DOHH2 (cell line): Measurements from ENCODE around the gene ZMYND8.

Source experiments
- H3F3A ChIP-seq: fragments of 200-600 bp; sonication (generic), shearing (Covaris generic); 2 replicates; pipeline ENCODE4 v1.6.0; 2016; ENCODE audit warnings: antibody characterized with exemption, mild to moderate bottlenecking; ENCODE audit not compliant: control insufficient read depth, insufficient read depth
- H3K27ac ChIP-seq: fragments of 200-600 bp; sonication (generic); 2 replicates; pipeline ENCODE4 v1.5.1; 2014; ENCODE audit warnings: low read depth, mild to moderate bottlenecking, low read length, moderate library complexity
- H3K27me3 ChIP-seq: fragments of 200-600 bp; sonication (generic); 2 replicates; pipeline ENCODE4 v1.6.1; 2014; ENCODE audit warnings: mild to moderate bottlenecking, low read length, mixed read lengths; ENCODE audit not compliant: control insufficient read depth
- H3K36me3 ChIP-seq: fragments of 200-600 bp; sonication (generic); 2 replicates; pipeline ENCODE4 v1.6.1; 2014; ENCODE audit warnings: mild to moderate bottlenecking, low read length, moderate library complexity, mixed read lengths; ENCODE audit not compliant: control insufficient read depth
- H3K4me1 ChIP-seq: fragments of 200-600 bp; sonication (generic); 2 replicates; pipeline ENCODE4 v1.6.1; 2014; ENCODE audit warnings: mild to moderate bottlenecking, low read length, mixed read lengths; ENCODE audit not compliant: control insufficient read depth
- H3K4me2 ChIP-seq: fragments of 200-600 bp; sonication (generic); 2 replicates; pipeline ENCODE4 v1.6.0; 2014; ENCODE audit warnings: mild to moderate bottlenecking, low read length, moderate library complexity
- H3K4me3 ChIP-seq: fragments of 200-600 bp; sonication (generic); 2 replicates; pipeline ENCODE4 v1.5.1; 2014; ENCODE audit warnings: mild to moderate bottlenecking, low read length, mixed read lengths
- H3K79me2 ChIP-seq: fragments of 200-600 bp; sonication (generic); 2 replicates; pipeline ENCODE4 v1.6.1; 2014; ENCODE audit warnings: mild to moderate bottlenecking, low read length, mixed read lengths; ENCODE audit not compliant: control insufficient read depth
- H3K9me2 ChIP-seq: fragments of 200-600 bp; sonication (generic); replicated peaks from 2 replicates; pipeline ENCODE4 v1.6.1; 2014; ENCODE audit warnings: mild to moderate bottlenecking, low read length, mixed read lengths; ENCODE audit not compliant: control insufficient read depth
- H3K9me3 ChIP-seq: fragments of 200-600 bp; sonication (generic); 2 replicates; pipeline ENCODE4 v1.6.1; 2014; ENCODE audit warnings: antibody characterized with exemption, low read length, mixed read lengths; ENCODE audit not compliant: control insufficient read depth, insufficient read depth
- H4K20me1 ChIP-seq: fragments of 200-600 bp; sonication (generic); 2 replicates; pipeline ENCODE4 v1.6.0; 2014; ENCODE audit warnings: low read depth, mild to moderate bottlenecking, antibody characterized with exemption, low read length, moderate library complexity; ENCODE audit not compliant: control insufficient read depth, insufficient read depth
- CTCF ChIP-seq: fragments of 200-600 bp; sonication (generic); IDR thresholded peaks from one replicate; pipeline ENCODE4 v1.5.1; 2014; ENCODE audit warnings: antibody characterized with exemption, mild to moderate bottlenecking, low read depth, low read length; ENCODE audit not compliant: poor library complexity, severe bottlenecking
- EZH2phosphoT487 ChIP-seq: fragments of 200-600 bp; sonication (generic); IDR thresholded peaks from 2 replicates; pipeline ENCODE4 v1.6.1; 2017; ENCODE audit warnings: borderline replicate concordance, mild to moderate bottlenecking, antibody characterized with exemption, low read length, moderate library complexity, mixed read lengths

The ZMYND8 gene

GRCh38 chr20:47318027-47318585 lies 38.4 kb downstream of the ZMYND8 start:
- no peaks in the 10 kb centered on the region for H3K27me3 ChIP-seq
- peaks cover 19% of the 10 kb centered on the region; the same call in 1 of the 2 replicates for H4K20me1 ChIP-seq
- H3K4me1 ChIP-seq: peaks cover 23% of the 10 kb centered on the region
- no peak overlapping the region for H3K4me3 ChIP-seq
- peaks cover 17% of the 10 kb centered on the region for H3K36me3 ChIP-seq
- no peaks in the 10 kb centered on the region for H3K9me3 ChIP-seq
- H3F3A ChIP-seq: no peaks in the 10 kb centered on the region
- H3K9me2 ChIP-seq: no peaks in the 10 kb centered on the region
- H3K4me2 ChIP-seq: no peak overlapping the region
- peaks cover 98% of the 10 kb centered on the region for H3K79me2 ChIP-seq
- H3K27ac ChIP-seq: no peak overlapping the region
- TF ChIP-seq CTCF: no peak
- no peak for TF ChIP-seq EZH2phosphoT487

- Histone ChIP-seq H3K79me2 (peaks cover 97% of the 10 kb centered on the region), H3K9me2 (no peaks in the 10 kb centered on the region), H3K4me2 (no peak overlapping the region), H3K27me3 (no peaks in the 10 kb centered on the region), H3K4me3 (no peak overlapping the region), H3K4me1 (peaks cover 23% of the 10 kb centered on the region), H3K36me3 (peaks cover 18% of the 10 kb centered on the region), H3F3A (no peaks in the 10 kb centered on the region), H3K27ac (no peak overlapping the region), H3K9me3 (no peaks in the 10 kb centered on the region), H4K20me1 (peaks cover 19% of the 10 kb centered on the region; the same call in 1 of the 2 replicates)
- no peak for TF ChIP-seq CTCF
- no peak for TF ChIP-seq EZH2phosphoT487
Observed at GRCh38 chr20:47317127-47317895, 39.2 kb downstream of the ZMYND8 start.

- Histone ChIP-seq H3K4me3 (no peak overlapping the region), H3K4me2 (no peak overlapping the region), H4K20me1 (peaks cover 14% of the 10 kb centered on the region; the same call in 1 of the 2 replicates), H3K9me2 (no peaks in the 10 kb centered on the region), H3F3A (no peaks in the 10 kb centered on the region), H3K4me1 (peaks cover 23% of the 10 kb centered on the region), H3K36me3 (peaks cover 23% of the 10 kb centered on the region), H3K9me3 (no peaks in the 10 kb centered on the region), H3K27ac (no peak overlapping the region), H3K27me3 (no peaks in the 10 kb centered on the region), H3K79me2 (peaks cover 97% of the 10 kb centered on the region)
- no peak for TF ChIP-seq CTCF
- TF ChIP-seq EZH2phosphoT487: no peak
Observed at GRCh38 chr20:47316776-47317126, 39.7 kb downstream of the ZMYND8 start.
